Heart left ventricle (tissue), 16 donors: ENCODE measurements around the gene ST6GALNAC1. TPM values are rescaled to one million over a fixed set of nuclear protein-coding genes. Genes with fewer than 3 reads are reported as not detected.

ENCODE experiments used
- ATAC-seq, 4 donors: fragments of 200-7000 bp; cut with Tn5 transposase; one replicate each; pipeline ENCODE4 v1.9.1; 2020 to 2022; ENCODE audit warnings: moderate library complexity in 4 of 4, mild to moderate bottlenecking in 3 of 4, moderate number of reproducible peaks in 1 of 4
- DNase-seq, 5 donors: peaks; one replicate each; pipeline ENCODE4 v3.0.0-alpha.2; 2020
- H3K27ac ChIP-seq, 12 donors: fragments of 200-600 bp; sonication (generic) in 4 of 12; one replicate each; pipeline versions ENCODE4 v1.5.0 to v1.8.0; 2016 to 2022; ENCODE audit warnings: mild to moderate bottlenecking in 2 of 12
- H3K27me3 ChIP-seq, 9 donors: fragments of 200-600 bp; sonication (generic) in 2 of 9; one replicate each; pipeline versions ENCODE4 v1.5.1 to v1.8.0; 2016 to 2022; ENCODE audit warnings: mild to moderate bottlenecking in 3 of 9
- H3K36me3 ChIP-seq, 9 donors: fragments of 200-600 bp; sonication (generic) in 2 of 9; one replicate each; pipeline versions ENCODE4 v1.5.0 to v1.8.0; 2018 to 2022; ENCODE audit warnings: mild to moderate bottlenecking in 2 of 9
- H3K4me1 ChIP-seq, 12 donors: fragments of 200-600 bp; sonication (generic) in 4 of 12; one replicate each; pipeline versions ENCODE4 v1.5.0 to v1.8.0; 2016 to 2022; ENCODE audit warnings: mild to moderate bottlenecking in 3 of 12
- H3K4me3 ChIP-seq, 12 donors: fragments of 200-600 bp; sonication (generic) in 4 of 12; one replicate each; pipeline versions ENCODE4 v1.5.0 to v1.8.0; 2017 to 2022; ENCODE audit warnings: mild to moderate bottlenecking in 9 of 12, moderate library complexity in 4 of 12
- H3K9me3 ChIP-seq, 12 donors: fragments of 200-600 bp; sonication (generic) in 4 of 12; one replicate each; pipeline versions ENCODE4 v1.5.0 to v1.8.0; 2016 to 2022; ENCODE audit warnings: mild to moderate bottlenecking in 1 of 12
- CTCF ChIP-seq, 12 donors: fragments of 200-600 bp; sonication (generic) in 4 of 12; IDR thresholded peaks; one replicate each; pipeline versions ENCODE4 v1.5.0 to v1.8.0; 2018 to 2022; ENCODE audit warnings: antibody characterized with exemption in 12 of 12, mild to moderate bottlenecking in 5 of 12
- POLR2A ChIP-seq, 2 donors: fragments of 450-650 bp; IDR thresholded peaks; one replicate each; pipeline ENCODE4 v1.6.1; 2017; ENCODE audit warnings: antibody characterized with exemption in 2 of 2, mild to moderate bottlenecking in 2 of 2, moderate library complexity in 2 of 2
- WGBS, 4 donors: extraction: QIAGEN DNeasy Blood & Tissue Kit in 2 of 4; methylation state at CpG; one replicate each; pipeline versions ENCODE4 v1.1.5 to v1.1.7; 2013 to 2018; 5-methylcytosine and 5-hydroxymethylcytosine counted together
- intact Hi-C, 10 donors: fragments of 100-400 bp; cut with DNase I; formaldehyde crosslinking; loops; one replicate each; pipeline versions ENCODE4 v1.11.1 to v1.14.2; 2022
- polyA plus RNA-seq, 2 donors: library from polyadenylated mRNA; stranded (reverse); fragments of 200-250 nt; gene quantifications; one replicate each; pipeline ENCODE4 v1.2.3, GENCODE V29; 2013
- total RNA-seq, 9 donors: library from RNA; depleted of rRNA in 2 of 9; stranded (reverse); fragments of >200 nt in 2 of 9; fragmentation: NEBNext Ultra II Directional in 3 of 9; extraction: Animal tissue kit (Norgen Biotek cat#: 25700) in 3 of 9; gene quantifications; one replicate each; pipeline versions ENCODE4 v1.1.0 to v1.2.4, GENCODE V29; 2016 to 2023
- donor health status: ischemic (EF 13 %, LVEDD 7.1; RV severe dilation, severe dysfunction).
- donor health status: healthy with polysubstance abuse.
- donor health status: DM: no; HTN: yes; CAD: no.
- donor health status: DM: no; HTN: no; CAD: no.
- donor health status: ischemic (EF 25% LVEDD 6.9; RV normal size, moderate dysfunction).
- donor health status: ischemic (EF 25% LVEDD 5.7; RV mildly dilated, moderate dysfunction).
- donor health status: healthy.
- donor health status: DM: yes; HTN: yes; CAD: no.
- donor health status: ischemic (EF 35%, LVEDD 5.7; RV mildly dilated, moderate dysfunction).
- donor health status: nonischemic (EF 11% LVEDD 7.7; RV severe dilation, severe dysfunction).
- donor health status: DM: yes; HTN: yes; CAD: no.
- donor health status: PGD.
- donor health status: ischemic (EF 29% LVEDD 5.4; RV normal size, mild dysfunction).
- donor health status: nonischemic (EF 23%, LVEDD 6.1; RV moderate dilation, normal function).

ST6GALNAC1 gene
- total and polyA plus RNA-seq, 11 donors: 1.7 to 10.3 (median 3.5) TPM

DNA sequence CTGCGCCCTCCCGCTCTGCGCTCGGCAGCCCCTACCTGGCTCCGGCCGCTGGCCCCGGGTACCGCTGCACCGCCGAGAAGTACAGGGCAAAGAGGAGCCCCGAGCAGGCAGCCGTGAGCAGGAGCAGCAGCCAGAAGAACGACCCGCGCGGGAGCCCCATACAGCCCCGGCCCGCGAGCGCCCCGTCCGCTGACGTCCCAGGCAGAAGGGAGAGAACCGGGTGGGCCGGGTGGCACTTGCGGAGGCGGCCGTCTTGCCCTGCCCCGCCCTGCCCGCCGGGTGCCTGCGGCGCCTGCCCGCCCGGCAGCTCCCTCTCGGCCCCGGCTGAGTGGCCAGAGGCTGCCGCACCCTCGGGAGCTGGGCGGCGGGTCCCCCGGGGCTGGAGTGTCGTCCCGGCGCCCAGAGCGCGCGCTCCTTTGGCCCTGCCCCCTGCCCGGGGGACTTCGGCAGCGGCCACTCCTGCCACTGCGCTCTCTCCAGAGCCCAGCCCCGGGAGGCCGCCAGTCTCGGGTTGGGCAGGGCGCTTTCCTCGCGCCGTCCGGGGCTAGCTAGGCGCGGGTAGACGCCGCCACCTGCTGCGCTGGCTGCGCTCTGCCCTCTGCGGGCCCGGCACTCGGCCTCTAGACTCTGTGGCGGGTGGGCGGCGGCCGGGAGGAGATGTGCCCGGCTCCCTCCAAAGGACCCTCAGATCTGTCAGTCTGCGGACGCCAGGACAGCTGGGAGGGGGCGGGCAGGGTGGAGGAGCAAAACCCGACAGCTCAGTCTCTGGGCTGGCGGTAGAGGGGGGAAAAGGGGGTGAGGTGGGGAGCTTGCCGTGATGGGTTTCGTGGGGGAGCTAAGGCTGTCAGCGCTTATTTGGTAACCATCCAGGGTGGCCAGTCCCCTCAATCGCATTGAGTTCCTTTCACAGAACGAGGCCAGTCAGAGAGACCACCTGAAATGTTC is 57.6 kb downstream of the ST6GALNAC1 start, which contains the start of gene ST6GALNAC2:
ST6GALNAC2 (minus strand) TSS at position 212 of the 945 bp plus-strand sequence; CDS start at position 160, 52 bp downstream.
- peak; percentile 84 to 94 (median 94) for ATAC-seq
- Histone ChIP-seq H3K9me3 (no peaks in the 10 kb centered on the region), H3K27ac (peak within 1 kb of the TSS in 9 of 12 donors; percentile 5 to 68 (median 46)), H3K4me1 (peaks cover 0 to 25% (median 17%) of the 10 kb centered on the region in 12 donors), H3K27me3 (peaks cover 0 to 43% (median 3%) of the 10 kb centered on the region in 9 donors), H3K4me3 (peak within 1 kb of the TSS; percentile 57 to 81 (median 64)), H3K36me3 (no peaks in the 10 kb centered on the region)
- intact Hi-C loops: loop anchor here in 4 of 10 donors (1.0 to 5.0 kb wide), 4 partner anchors 36 to 64 kb away; no protein-coding TSS in a partner anchor
- TF ChIP-seq POLR2A (IDR thresholded peaks at IDR 0.05) (no peak), CTCF (IDR thresholded peaks at IDR 0.05) (peak in 11 of 12 donors; percentile 15 to 65 (median 42))
- WGBS, 4 donors: 1 to 2% (median 1%) methylated on average over 27 to 84 of the region's 84 CpGs
- DNase-seq: peak; percentile 55 to 82 (median 78)

DNA sequence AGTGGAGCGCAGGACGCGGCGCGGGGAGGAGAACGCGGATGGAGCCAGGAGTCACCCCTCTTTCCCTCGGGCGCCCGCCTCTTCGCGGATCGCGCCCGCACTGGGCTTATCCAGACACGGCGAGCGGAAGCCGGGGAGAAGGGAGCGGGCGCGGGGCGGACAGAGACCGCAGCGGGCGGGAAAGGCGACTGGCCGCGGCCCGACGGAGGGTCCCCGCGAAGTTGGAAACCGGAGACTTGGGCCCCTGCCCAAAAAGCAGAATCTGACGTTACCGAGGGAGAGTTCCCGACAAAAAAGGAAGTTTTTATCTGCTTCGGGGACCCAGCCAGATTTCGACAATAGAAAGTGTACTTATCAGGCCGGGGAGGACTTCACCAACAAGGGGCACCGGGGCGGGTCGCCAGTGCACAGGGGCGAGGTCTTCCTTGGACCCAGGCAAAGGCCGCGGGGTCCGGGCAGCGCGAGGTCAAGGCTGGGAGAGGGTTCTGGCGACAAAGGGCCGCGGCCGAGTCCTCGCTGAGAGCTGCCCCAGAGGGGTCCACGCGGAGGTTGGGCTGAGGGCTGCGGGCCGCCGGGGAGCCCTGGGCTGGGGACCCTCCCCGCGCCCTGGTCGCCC is 58.4 kb downstream of the ST6GALNAC1 start:
- intact Hi-C loops: loop anchor here in 3 of 10 donors (5.0 kb wide), 2 partner anchors 37 to 63 kb away; no protein-coding TSS in a partner anchor
- peak in 3 of 4 donors; percentile 14 to 45 (median 42) for ATAC-seq

GRCh38 chr17:76584427-76585032 is 59.0 kb downstream of the ST6GALNAC1 start:
- H3K4me3 ChIP-seq: peak overlapping the region; percentile 57 to 81 (median 64)
- WGBS, 4 donors: 33 to 49% (median 38%) methylated on average over 17 of the region's 17 CpGs
- peaks cover 0 to 25% (median 17%) of the 10 kb centered on the region in 12 donors for H3K4me1 ChIP-seq
- H3K9me3 ChIP-seq: no peaks in the 10 kb centered on the region
- ATAC-seq (peak in 1 of 4 donors; percentile 8), DNase-seq (no peak)
- TF ChIP-seq CTCF (IDR thresholded peaks at IDR 0.05) (no peak), POLR2A (IDR thresholded peaks at IDR 0.05) (no peak)
- H3K27ac ChIP-seq: peak overlapping the region in 5 of 12 donors; percentile 38 to 68 (median 62)
- no peaks in the 10 kb centered on the region for H3K36me3 ChIP-seq
- peaks cover 0 to 43% (median 3%) of the 10 kb centered on the region in 9 donors for H3K27me3 ChIP-seq
- intact Hi-C loops: loop anchor here in 3 of 10 donors (5.0 kb wide), 2 partner anchors 38 to 62 kb away; no protein-coding TSS in a partner anchor

More for the DNA sequence above, 58.4 kb downstream of the ST6GALNAC1 start:
- Histone ChIP-seq H3K4me1 (peaks cover 0 to 25% (median 17%) of the 10 kb centered on the region in 12 donors), H3K9me3 (no peaks in the 10 kb centered on the region), H3K27me3 (peaks cover 0 to 43% (median 3%) of the 10 kb centered on the region in 9 donors), H3K36me3 (no peaks in the 10 kb centered on the region), H3K27ac (peak overlapping the region in 7 of 12 donors; percentile 26 to 68 (median 46)), H3K4me3 (peak overlapping the region; percentile 57 to 81 (median 64))
- DNase-seq: peak in 2 of 5 donors; percentile 45 to 69
- TF ChIP-seq CTCF (IDR thresholded peaks at IDR 0.05): no peak
- 0 to 2% (median 1%) methylated on average over 52 to 62 of the region's 62 CpGs for WGBS, 4 donors
